HG03108 (cell line): Measurements from ENCODE around the gene CCDC82.

Experiments
- ATAC-seq: cut with Tn5 transposase; IDR thresholded peaks from one replicate; pipeline ENCODE4 v1.9.1; 2021; ENCODE audit warnings: moderate library complexity; ENCODE audit not compliant: unreplicated experiment

The CCDC82 gene

DNA sequence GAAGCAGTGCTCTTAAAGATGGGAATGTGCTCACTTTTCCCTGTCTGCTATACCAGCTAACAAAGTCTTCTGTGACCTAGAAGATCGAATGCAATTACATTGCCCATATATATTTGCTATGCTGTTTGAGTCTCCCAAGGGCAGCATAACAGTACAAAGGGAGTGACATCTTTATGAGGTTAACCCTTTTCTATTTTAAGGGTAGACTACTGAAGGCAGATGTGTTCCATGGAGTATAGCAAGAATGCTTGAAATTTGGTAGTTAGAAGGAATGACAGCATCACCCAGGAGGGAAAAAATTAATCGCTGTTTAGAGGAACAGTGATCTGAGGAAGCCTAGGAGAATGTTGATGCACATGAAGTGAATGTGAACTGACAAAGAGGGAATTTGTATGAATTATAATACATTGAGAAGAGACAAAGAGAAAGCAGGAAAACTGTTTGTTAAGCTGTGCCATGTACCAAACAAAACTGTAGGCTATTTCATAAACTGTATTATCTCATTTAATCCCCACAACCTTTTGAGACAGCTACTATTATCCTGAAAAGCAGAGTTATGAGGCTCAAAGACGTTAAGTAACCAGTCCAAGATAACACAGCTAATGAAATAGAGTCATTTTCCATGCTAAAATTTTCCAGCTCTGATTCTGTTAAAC lies 59.7 kb downstream of the CCDC82 start:
- no peak for ATAC-seq

DNA sequence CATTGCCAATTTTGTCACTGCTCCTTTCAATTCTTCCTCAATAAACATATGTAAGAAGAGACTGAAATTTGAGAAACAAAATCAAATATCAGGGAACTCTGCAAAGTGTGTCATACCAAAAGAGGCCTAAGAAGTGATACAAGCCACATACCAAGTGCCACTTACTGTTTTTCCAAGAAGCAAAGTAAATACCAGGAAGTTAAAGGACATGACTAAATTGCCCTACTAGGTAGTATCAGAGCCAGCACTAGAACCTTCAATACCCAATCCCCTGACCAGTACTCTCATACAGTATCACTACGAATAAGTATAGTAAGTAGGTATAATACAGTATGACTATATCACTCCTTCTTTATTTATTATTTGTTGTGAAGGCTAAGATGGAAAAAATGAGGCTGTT lies 60.3 kb downstream of the CCDC82 start:
- ATAC-seq = no peak

GRCh38 chr11:96328395-96329010 lies 61.2 kb downstream of the CCDC82 start:
- no peak for ATAC-seq

DNA sequence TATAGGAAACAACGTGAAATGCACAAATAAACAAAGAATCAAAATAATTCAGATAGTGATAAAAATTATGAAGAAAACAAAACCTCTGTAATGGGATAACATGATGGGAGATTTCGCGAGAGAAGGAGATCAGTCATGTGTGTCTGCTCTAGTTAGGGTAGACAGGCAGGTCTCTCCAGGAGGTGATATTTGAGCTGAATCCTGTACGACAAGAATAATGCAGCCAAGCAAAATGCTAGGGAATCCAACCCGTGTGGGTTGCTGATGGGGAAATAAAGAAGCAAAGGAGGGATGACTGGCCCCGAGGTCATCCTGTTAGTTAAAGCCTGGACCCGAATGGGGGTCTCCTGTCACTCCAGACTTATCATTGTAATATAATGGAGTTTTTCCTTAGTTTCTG lies 62.8 kb downstream of the CCDC82 start:
- ATAC-seq = no peak

GRCh38 chr11:96324912-96325311 lies 64.8 kb downstream of the CCDC82 start:
- no peak for ATAC-seq

- ATAC-seq = no peak
Measured at GRCh38 chr11:96323642-96323985, 66.1 kb downstream of the CCDC82 start.

GRCh38 chr11:96322775-96323641 lies 66.7 kb downstream of the CCDC82 start:
- ATAC-seq = no peak

GRCh38 chr11:96321091-96321490 lies 68.6 kb downstream of the CCDC82 start:
- no peak for ATAC-seq

DNA sequence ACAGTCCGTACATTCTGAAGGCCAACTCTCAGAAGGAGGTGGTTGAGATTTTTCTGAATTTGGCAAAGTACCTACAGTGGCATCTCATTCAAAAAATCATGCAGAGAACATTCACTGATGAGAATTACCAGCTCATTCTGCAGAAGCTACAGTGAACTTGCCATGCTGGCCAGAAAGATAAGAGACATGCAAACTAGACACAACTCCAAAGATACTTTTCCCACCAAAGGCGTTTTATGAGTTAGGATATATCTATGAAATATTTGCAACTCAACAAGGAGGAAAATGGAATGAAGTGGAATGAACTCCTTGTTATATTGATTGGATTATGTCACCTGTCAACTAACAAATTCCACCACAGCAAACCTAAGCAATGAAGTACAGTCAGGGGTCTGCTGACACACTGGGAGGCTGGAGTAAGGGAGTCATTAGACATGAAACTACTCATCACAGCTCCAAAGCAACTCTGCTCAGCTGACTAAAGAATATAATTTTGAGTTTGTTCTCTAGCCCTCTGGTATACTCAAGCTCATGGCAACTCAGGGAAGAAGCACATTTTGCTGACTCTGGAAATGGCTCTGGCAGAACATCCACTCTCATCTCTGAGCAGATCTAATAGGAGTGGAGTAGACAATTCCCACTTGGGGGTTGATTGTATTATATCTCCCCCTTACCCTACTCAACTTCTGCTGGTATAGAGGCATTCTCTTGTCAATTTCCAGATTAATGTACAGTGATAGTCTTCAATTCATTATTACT lies 69.6 kb downstream of the CCDC82 start:
- no peak for ATAC-seq

DNA sequence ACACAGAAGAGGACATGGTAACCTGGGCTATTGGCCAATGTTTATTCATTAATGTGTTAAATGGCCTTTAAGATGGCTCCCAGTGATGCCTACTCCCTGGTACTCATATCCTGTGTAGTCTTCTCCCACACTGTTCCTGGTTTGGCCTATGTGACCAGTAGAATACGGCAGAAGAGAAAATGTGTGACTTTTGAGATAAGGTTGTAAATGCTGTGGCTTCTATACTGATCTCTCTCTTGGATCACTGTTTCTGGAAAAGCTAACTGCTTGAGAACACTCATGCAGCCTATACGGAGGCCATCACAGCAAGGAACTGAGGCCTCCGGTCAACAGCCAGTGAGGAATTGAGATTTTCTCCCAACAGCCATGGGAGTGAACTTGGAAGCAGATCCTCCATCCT lies 70.9 kb downstream of the CCDC82 start:
- ATAC-seq = no peak

- no peak for ATAC-seq
Measured at GRCh38 chr11:96318399-96318798, 71.3 kb downstream of the CCDC82 start.

DNA sequence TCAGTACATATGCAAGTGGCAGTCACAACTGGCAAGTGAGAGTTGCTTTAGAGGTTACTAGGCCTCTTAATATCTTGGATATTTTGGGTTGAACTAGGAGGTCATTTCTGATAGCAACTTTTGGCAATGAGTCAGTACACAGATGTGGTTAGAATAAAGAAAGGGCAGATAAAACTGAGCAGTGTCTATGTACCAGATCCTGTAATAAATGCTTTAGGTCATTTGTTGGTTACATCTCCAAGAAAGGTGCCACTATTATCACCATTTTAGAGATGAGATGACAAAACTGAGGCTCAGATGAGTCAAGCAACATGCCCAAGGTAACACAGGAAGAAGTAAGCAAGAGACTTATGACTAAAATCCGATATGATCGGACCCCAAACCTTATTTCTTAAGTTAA lies 71.7 kb downstream of the CCDC82 start:
- ATAC-seq = no peak

GRCh38 chr11:96317571-96317970 lies 72.1 kb downstream of the CCDC82 start:
- no peak for ATAC-seq

- no peak for ATAC-seq
Measured at GRCh38 chr11:96316869-96317268, 72.8 kb downstream of the CCDC82 start.

DNA sequence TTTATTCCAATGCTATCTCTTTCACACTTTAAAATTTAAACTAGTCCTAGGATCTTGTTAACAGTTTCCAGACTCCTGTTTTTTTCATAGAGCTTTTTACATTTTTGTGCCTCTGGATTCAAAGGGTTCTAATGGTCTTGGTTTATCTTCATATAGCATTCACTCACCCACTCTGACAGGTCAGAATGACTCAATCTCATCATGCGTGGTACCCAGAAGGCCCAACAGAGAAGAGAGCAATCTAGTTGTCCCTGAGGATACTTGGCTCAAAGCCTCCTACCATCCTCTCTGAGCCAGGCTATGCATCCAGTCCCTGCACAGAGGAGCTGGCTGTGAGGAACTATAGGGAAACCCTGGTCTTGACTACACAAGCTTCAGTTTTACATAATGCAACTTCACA lies 74.2 kb downstream of the CCDC82 start:
- ATAC-seq = no peak

GRCh38 chr11:96314326-96315020 lies 75.2 kb downstream of the CCDC82 start:
- no peak for ATAC-seq

- ATAC-seq = no peak
Measured at GRCh38 chr11:96313163-96313562, 76.5 kb downstream of the CCDC82 start.

DNA sequence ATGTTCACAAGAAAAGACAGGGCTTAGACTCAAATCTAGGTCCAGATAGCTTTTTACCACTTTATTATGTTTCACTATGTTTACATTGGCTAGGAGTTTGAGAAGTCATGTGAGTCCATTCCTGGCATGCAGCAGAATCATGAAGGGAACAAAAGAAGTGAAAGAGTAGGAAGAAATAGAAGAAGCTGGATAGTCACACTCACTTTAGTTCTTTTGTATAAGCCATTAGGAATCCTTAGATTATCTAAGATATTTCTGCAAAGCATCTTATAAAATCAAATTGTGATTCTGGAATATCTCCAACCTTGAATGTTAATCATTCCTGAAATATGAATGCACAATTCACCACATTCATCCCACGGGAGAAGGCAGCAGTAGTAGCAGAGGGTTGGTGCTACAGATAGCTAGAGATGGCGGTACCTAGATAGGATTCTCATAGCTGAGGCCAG lies 78.6 kb downstream of the CCDC82 start:
- ATAC-seq = no peak

DNA sequence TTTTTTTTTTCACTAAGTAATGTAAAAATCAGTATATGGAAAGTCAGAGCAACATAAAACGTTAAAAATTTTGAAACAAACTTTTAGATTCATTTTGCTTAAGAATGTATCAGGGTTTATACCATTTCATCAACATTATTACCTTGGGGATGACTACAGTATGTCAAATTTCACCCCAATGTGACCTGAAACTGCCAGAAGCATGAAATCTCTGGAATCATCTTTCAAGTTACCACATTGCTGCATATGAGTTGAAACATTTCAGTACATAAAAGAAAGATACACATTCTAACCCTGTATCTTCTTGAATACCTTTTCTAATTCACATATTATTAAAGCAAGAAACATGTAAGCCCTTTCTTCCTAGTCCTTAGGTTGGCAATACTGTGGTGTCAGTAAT lies 79.5 kb downstream of the CCDC82 start:
- ATAC-seq = no peak

GRCh38 chr11:96309643-96310017 lies 80.1 kb downstream of the CCDC82 start:
- no peak for ATAC-seq
